NCI-H82 treated with DMSO at 0.1 percent for 48 hours (cell line): ENCODE data around the gene IGFALS.

ENCODE experiments used
- DNase-seq: peaks from one replicate; lab custom pipeline; 2025; ENCODE audit not compliant: unreplicated experiment; lab: John Stamatoyannopoulos, UW

The IGFALS gene

GRCh38 chr16:1777375-1778199, 15.9 kb downstream of the IGFALS start:
- DNase-seq = no peak

DNA sequence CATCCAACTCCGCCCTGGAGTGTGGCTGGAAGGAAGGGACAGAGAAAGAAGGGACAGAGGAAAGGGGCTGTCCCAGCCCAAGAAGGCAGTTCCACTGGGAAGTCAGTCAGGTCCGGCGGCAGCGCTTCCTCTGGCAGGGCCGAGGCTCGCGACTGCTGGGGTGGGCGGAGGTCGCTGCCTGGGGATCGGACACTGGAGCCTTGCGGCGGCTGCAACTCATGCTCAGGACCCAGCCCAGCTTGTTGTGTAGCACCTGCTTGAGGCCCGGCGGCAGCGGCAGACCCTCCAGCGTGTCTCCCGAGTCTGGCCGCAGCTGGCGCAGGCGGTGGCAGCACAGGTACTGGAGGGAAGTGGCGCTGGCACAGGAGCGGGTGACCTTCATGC, 16.5 kb downstream of the IGFALS start:
- DNase-seq = no peak

DNA sequence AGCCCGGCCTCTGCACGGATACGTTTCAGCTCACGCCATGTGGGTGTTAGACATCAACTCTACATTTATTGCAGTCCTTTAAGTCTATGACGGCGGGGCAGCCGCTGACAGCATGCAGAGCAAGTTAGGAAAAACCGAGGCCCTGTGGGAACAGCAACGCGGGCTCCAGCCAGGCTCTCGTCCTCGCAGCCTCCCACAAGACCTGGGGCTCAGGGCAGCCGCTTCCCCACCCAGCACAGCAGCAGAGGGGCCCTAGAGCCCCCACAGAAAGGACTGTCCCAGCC, 16.9 kb downstream of the IGFALS start:
- DNase-seq = no peak

DNA sequence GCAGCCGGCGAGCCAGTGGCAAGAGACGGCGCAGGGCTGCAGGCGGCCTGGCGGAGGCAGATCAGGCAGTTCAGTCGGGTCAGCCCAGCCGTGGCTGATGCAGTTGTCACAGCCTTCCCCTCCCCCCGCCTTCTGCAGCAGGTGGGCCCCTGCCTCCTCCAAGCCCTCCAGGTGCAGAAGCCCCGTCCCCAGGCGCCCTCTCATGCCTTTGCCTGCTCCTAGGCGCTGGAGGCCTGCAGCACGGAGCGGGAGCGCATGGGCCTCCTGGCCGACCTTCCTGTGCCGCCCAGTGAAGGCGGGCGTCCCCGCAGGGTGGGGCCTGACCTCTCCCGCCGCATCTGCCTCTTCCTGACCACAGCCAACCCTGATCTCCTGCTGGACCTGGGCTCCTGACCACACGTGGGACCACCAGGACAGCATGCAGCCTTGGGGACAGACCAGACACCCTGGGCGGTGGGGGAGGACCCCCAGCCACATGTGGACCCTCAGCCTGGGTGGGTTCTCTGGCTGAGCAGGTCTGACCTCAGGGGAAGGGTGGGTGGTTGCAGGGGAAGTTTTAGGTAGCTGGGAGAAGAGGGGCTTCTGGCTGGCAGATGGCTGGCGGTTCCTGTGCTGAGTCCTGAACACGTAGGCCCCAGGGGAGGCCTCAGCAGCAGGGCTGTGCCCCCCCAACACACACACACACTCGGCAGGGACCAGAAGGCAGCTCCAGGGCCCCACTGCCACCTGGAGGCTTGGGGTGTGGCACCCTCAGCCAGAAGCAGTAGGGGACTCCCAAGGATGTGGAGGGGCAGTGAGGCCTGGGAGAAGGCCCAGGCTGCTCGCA, 17.4 kb downstream of the IGFALS start:
- peak; percentile 4 for DNase-seq

GRCh38 chr16:1775006-1775845, 18.3 kb downstream of the IGFALS start:
- DNase-seq = no peak

GRCh38 chr16:1774448-1774780, 19.1 kb downstream of the IGFALS start:
- no peak for DNase-seq

- DNase-seq = no peak
Observed at GRCh38 chr16:1773703-1774447, 19.6 kb downstream of the IGFALS start.

DNA sequence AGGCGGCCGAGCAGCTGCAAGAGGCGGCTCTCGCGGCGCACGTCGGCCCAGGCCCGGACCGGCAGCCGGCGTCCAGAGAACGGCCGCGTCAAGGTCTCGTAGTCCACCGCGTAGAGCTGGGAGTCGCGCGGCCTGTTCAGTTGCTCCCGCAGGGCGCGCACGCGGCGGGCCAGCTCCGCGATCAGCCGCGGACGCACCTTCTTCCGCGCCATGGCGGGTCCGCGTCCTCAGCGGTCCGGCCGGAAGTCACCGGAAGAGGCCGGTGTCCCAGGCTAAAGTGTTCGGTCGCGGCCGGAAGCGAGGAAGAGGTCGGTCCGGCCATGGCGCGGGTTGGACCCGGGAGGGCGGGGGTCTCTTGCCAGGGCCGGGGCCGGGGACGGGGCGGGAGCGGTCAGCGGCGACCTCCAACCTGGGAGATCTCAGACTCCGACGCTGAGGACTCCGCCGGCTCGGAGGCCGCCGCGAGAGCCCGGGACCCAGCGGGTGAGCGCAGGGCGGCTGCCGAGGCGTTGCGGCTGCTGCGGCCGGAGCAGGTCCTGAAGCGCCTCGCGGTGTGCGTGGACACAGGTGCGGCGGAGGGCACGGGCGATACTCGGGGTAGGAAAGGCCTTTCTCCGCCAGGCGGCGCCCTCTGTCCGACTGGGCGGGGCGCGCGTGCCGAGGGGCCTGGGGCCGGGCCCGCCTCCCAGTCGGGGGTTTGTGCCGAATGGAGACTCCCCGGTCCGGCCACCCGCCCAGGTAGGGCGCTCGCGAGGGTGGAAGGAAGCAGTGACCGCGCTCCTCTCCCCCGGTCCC, 20.4 kb downstream of the IGFALS start, which contains the start of gene MRPS34:
TSS of gene MRPS34 (minus strand) at position 227 of the 795 bp plus-strand sequence. CDS start at position 212, 15 bp downstream.
- peak; percentile 56 for DNase-seq

- DNase-seq = no peak
Observed at GRCh38 chr16:1772362-1772907, 21.1 kb downstream of the IGFALS start, which contains the start of gene EME2. Gene EME2 (plus strand): TSS chr16:1772810. CDS start chr16:1773228, 418 bp downstream.

DNA sequence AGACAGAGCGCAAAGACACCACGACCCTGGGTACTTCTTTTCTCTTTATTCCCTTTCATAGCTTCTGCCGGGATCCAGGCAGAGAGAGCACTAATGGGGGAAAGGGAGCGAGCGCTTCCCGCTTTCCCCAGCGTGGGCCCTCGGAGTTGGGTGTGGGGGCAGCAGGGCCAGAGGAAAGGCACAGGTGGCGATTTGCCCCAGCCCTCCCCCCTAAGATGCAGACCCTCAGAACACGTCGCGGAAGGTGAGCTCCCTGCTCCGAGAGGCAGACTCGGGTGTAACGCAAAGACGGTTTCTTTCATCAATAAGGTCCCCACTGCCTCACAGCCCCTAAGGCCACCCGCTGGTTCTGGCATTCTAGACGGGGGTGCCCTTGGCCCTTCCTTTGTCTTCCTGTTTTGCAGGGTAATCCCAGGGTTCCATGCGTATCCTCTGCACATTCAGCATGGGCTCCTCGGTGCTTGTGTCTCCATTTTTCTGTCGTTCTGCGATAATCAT, 21.6 kb downstream of the IGFALS start:
- no peak for DNase-seq

DNA sequence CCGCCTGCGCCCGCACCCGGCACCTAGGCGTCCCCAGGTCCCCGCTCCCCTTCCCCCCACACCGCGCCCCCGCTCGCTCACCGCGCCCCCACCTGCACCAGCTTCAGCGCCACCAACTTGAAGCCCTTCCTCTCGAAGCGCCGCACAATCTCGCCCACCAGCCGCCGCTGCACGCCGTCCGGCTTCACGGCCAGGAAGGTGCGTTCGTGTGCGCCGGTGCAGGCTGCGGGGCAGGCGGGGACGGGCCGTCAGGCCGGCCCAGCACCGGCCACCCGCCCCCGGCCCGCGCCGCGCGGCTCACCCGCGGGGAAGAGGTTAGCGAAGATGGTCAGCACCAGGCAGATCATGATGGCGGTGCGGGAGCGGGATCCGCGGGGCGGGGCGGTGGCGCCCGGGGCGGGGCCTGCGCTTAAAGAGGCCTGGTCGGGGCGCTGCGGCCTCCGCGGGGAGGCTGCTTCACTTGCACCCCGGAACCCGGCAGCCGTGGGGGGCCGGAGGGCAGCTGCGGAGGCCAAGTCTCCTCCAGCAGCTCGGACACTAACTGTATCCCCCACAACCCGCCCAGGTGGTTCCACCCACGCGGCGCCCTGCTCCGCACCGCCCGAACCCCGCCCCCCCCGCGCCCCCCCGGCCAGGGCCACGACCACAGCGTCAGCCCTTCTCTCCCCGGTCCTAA, 22.2 kb downstream of the IGFALS start, which contains the start of gene NME3:
TSS of gene NME3 (minus strand) at position 356 of the 676 bp plus-strand sequence. CDS start at position 347, 9 bp downstream.
- no peak for DNase-seq

- no peak for DNase-seq
Observed at GRCh38 chr16:1770328-1771187, 22.9 kb downstream of the IGFALS start.

DNA sequence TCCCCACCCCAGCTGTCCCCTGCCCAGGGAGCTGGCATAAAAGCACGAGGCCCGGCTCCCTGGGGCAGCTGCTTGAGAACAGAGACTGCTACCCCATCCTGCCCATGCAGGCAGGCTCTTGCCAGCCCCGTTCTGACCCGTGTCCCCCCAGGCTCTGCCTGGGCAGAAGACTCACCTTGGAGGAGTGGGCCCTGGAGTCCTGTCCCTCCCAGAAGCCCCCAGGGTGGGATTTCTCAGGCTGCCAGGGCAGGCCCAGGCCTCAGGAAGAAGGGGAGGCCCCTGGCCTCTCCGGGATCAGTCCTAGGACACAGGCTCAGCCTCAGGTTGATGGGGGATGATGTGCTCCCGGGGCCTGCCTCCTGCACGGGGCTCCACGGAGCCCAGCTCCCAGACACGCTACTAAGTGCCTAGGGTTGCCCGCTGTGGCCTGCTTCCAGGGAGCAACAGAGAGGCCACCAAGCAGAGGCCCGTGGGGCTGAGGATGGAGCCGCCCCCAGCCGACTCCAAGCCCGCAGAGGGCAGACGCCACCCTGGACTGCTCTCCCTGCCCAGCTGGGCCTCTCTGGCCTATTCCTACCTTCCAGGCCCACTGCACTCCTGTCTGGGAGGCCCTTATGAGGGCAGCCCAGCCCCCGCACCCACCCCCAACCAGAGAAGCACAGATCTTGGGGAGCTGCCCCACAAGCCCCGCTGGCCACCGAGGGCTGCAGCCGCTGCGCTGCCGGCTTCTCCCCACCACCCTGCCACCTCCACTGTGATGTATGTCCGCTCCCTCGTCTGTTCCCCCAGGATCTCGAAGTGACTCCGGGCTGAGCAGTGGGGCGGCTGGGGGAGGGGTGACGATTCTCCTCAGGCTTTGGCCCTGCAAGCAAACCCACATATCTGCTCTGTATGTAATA, 23.9 kb downstream of the IGFALS start:
- DNase-seq = no peak

GRCh38 chr16:1768767-1769401, 24.6 kb downstream of the IGFALS start:
- no peak for DNase-seq

GRCh38 chr16:1768061-1768766, 25.3 kb downstream of the IGFALS start:
- DNase-seq = no peak
